ENCODE measurements around the gene LFNG. TPM values are rescaled to one million over a fixed set of nuclear protein-coding genes. Genes with fewer than 3 reads are reported as not detected.

LFNG gene
- total and polyA plus RNA-seq, 9 of the 15 experiments (the other 6 are each of a cell fraction or from before 2014, with no cell fraction given), result 0.03 to 0.89 (median 0.25) TPM; not detected in 1

DNA sequence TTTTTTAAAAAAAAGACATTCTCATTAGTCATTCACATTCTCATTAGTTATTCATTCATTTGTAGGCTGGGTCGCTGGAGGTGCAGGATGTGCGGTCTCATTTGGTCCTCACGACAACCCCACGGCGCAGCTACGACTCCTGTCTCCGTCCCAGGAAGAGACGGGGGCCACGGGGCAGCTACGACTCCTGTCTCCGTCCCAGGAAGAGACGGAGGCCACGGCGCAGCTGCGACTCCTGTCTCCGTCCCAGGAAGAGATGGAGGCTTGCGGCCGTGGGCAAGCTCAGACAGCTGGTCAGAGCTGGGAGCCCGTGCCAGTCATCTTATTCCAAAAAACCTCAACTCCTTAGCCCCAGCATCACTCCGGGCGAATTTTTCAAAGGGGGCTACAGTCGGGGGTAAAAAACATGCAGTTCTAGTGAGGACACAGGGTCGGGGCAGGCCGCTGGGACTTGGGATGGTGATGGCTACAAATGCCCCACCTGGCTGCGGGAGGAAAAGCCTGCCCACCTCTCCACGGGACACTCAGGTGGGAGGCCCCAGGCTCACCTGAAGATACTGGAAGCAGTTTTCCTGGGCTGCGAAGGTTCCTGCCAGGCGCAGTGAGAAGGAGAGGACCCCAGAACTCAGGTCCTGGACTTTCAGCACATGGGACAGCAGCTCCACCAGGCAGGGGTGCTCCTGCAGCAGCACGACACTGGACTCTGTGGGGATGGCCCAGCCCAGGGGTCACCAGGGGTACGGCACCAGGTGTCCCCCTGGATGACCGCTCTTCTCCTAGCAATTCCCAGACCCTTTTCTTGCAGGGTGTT is 27.4 kb downstream of the LFNG start:
- TF ChIP-seq KDM2B (CRISPR knock-in tag; IDR thresholded peaks at IDR 0.05) (no peak), ZNF232 (CRISPR knock-in tag; IDR thresholded peaks at IDR 0.05) (no peak), CTBP1 (IDR thresholded peaks at IDR 0.05; ENCODE audit: borderline replicate concordance) (no peak), KAT8 (IDR thresholded peaks at IDR 0.05; ENCODE audit: low read depth) (no peak), SNAPC5 (CRISPR knock-in tag; IDR thresholded peaks at IDR 0.05) (no peak), REST (IDR thresholded peaks at IDR 0.05; ENCODE audit: borderline replicate concordance) (peak; percentile 40), REST (CRISPR knock-in tag; IDR thresholded peaks at IDR 0.05; ENCODE audit: low read depth) (no peak)
- no peaks in the 10 kb centered on the region for H3K9me3 ChIP-seq (replicated peaks; ENCODE audit: control insufficient read depth, insufficient read depth, low read depth, low read length)
- intact Hi-C loops (cut with micrococcal nuclease), result no loop called here
- no TSS peak for BruUV-seq (replicated peaks)
- H3K27ac ChIP-seq (ENCODE audit: extremely low read depth, low read depth, low read length), result no peak overlapping the region
- CTCF ChIA-PET (ENCODE audit: low intra/inter-chr PET ratio), result interaction anchor here (1.4 kb wide), 1 partner anchor 9 kb away, joined by 3 read pairs; the partner anchor contains the start of gene BRAT1
- H2AFZ ChIP-seq (ENCODE audit: low read depth, low read length), result no peak overlapping the region
- no peaks in the 10 kb centered on the region for H3K27me3 ChIP-seq (ENCODE audit: control insufficient read depth in 2 of 2, insufficient read depth in 2 of 2, low read length in 2 of 2)
- H4K20me1 ChIP-seq (replicated peaks; ENCODE audit: control insufficient read depth, insufficient read depth, low read length), result peaks cover 4% of the 10 kb centered on the region; the same call in 1 of the 2 replicates
- no peak for FAIRE-seq
- in situ Hi-C loops (cut with MboI), result no loop called here
- H3K4me2 ChIP-seq (ENCODE audit: insufficient read depth, low read length), result no peak overlapping the region
- WGBS (ENCODE audit: insufficient coverage, low coverage, missing lambda C conversion rate), result 90% methylated on average over 29 of the region's 31 CpGs
- peaks cover 9% of the 10 kb centered on the region; the same call in 2 of the 3 replicates for H3K79me2 ChIP-seq (ENCODE audit: control insufficient read depth, insufficient read depth, low read length)
- H3K4me1 ChIP-seq (replicated peaks in 1 of 2; ENCODE audit: control insufficient read depth in 2 of 2, insufficient read depth in 2 of 2, low read length in 2 of 2), result peaks cover 0 to 5% of the 10 kb centered on the region in 2 experiments; a peak in 2 of 5 replicates
- H3K9ac ChIP-seq (ENCODE audit: insufficient read depth in 1 of 2, low read depth in 2 of 2, low read length in 2 of 2), result no peak overlapping the region; a peak in 1 of 4 replicates
- POLR2A ChIA-PET, result interaction anchor here (0.6 to 1.5 kb wide), 3 partner anchors 9 to 191 kb away, joined by 3 to 5 read pairs (median 3); partner anchors contain the start of gene BRAT1
- no peaks in the 10 kb centered on the region for H3K9me1 ChIP-seq (ENCODE audit: control insufficient read depth, insufficient read depth, low read length)
- no peak for ATAC-seq
- peaks cover 81% of the 10 kb centered on the region for H3K36me3 ChIP-seq (ENCODE audit: control insufficient read depth, insufficient read depth, low read length)
- no peak for DNase-seq (ENCODE audit: extremely low read depth in 1 of 4, low spot score in 3 of 4)
- no peak overlapping the region for H3K4me3 ChIP-seq
